CD4-positive, alpha-beta T cell treated with Interferon alpha-2 for 1 hour (primary cell): Measurements from ENCODE around the gene GATC.
"Not testable (repeated sequence)": the region's sequence is repeated elsewhere in the genome, so short reads cannot be mapped to it uniquely, and the experiment has no call there.

Experiments
- DNase-seq, 2 donors: peaks; one replicate each; pipeline ENCODE4 v3.0.0-alpha.2; 2020 to 2022

Gene GATC

DNA sequence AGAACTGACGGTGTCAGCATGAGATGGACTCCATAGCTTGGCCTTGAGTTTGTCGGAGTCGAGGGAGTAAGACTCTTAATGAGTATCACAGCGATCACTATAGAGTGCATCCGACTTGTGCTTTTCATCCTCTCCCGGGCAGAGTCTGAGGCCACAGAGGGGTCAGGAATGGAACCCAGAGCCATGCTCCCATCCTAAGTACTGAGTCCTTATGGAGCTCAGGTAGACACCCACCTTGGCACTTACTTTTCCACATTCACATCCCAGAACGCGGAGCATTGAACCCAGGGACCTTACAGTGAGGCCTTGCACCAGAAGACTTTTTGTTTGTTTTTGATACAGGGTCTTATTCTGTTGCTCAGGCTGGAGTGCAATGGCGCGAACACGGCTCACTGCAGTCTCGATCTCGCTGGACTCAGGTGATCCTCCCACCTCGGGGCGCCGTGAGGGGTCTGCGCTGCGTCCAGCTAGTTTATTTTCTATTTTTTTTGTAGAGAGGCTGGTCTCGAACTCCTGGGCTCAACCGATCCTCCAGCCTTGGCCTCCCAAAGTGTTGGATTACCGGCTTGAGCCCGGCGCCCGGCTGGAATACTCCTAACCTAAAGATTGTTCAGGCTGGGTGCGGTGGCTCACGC, 24.0 kb downstream of the GATC start:
- DNase-seq, result no peak

DNA sequence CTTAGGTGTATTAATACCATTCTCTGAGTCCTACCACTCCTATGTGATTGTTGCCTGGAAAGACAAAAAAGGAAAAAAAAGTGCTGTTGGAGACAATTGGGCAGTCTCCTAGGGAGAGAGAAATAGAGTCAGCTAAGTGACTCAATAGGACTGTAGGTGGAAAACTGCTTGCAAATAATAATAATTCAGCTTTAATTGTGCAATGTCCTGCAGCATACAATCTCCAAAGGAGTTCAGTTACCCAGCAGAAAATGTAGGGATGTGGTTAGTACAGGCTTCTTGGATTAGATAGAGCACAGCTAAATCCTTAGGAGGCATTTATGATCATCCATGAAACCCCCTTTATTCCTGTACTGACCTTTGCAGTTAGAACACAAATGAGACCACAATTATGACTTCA, 26.3 kb downstream of the GATC start:
- DNase-seq, result no peak

DNA sequence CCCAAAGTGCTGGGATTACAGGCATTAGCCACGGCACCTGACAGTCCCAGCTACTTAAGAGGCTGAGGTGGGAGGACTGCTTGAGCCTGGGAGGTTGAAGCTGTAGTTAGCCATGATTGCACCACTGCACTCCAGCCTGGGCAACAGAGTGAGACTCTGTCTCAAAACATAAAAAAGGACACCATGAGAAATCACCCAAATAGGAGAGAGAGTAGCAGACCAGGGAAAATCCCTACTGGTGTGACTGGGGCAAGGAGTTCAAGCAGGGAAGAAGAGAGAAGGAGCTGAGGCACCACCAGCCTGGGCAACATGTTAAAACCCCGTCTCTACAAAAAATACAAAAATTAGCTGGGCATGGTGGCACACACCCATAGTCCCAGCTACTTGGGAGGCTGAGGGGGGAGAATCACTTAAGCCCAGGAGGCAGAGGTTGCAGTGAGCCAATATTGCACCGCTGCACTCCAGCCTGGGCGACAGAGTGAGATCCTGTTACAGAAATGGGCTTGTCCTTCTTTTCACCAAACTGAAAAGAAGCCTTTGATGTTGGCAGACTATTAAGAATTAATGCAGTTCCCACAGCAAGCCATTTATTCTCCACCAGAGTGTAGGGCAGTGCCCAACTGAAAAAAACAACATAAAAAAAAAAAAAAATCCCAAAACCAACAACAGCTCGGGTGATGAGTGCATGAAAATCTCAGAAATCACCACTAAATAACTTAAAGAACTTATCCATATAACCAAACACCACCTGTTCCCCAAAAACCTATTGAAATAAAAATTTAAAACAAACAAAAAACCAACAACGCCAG, 27.8 kb downstream of the GATC start:
- no peak for DNase-seq

DNA sequence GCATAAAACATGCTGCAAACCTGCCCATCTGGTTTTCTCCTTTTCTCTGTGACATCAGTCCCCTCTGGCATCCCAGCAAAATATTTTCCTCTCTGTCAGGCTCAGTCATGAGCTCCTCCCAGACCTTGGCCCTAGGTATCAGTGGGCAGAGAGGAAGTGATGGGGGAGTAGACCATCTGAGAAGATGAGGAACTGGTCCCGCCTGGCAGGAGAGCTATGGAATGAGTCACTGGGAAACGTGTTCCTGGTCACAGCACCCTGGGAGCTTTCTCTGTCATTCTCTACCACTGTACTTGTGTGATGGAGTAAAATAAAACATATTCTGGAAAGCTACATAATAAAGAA, 28.3 kb downstream of the GATC start:
- no peak for DNase-seq

DNA sequence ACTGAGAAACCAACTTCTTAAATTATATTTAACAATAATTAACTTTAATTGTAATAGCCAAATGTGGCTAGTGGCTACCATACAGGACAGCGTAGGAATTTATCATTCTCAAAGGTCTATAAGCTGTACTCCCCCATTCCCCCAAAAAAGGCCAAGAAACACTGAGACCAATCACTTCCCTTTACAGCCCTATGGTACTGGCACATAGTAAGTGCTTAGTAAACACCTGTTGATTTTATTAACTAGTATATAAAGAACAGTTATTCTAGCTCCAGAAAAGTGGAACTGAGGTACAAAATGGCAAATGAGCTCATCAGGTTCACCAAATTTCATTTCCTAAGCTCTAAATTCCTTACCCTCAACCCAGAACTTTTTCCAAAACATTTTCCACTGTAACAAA, 29.4 kb downstream of the GATC start:
- no peak for DNase-seq

DNA sequence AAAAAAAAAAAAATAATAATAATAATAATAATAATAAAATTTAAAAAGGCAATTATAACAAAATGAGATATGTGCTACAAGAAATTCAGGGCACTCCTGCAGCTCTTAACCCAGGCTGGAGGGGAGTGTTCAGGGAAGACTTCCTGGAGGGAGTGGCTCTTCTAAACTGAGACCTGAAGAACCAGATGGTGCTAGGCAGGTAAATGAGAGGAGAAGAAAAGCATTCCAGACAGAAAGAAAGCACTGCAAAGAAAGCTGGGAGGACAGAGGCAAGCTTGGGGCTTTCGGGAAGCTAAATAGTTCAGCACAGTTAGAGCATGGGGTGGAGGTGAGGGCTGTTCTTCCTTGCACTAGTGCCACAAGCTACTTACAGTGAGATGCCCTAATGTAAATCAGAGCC, 33.2 kb downstream of the GATC start:
- DNase-seq, result no peak

DNA sequence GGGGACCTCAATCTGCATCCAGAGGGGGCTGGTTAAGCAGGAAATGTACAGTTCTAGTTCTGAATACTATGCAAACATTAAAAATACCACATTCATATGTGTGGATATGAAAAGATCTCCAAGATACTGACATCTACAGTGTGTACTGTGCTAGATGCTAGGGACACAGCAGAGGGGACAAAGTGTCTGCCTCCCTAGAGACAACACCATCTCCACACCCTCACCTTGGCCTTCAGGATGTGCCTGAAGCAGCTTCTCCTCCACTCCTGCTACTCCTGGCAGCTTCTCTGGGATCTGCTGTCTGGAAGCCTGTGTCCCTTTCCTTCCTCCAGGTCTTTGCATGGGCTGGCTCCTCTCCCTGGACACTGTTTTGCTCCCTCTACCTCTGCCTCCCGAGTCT, 34.0 kb downstream of the GATC start:
- no peak for DNase-seq

DNA sequence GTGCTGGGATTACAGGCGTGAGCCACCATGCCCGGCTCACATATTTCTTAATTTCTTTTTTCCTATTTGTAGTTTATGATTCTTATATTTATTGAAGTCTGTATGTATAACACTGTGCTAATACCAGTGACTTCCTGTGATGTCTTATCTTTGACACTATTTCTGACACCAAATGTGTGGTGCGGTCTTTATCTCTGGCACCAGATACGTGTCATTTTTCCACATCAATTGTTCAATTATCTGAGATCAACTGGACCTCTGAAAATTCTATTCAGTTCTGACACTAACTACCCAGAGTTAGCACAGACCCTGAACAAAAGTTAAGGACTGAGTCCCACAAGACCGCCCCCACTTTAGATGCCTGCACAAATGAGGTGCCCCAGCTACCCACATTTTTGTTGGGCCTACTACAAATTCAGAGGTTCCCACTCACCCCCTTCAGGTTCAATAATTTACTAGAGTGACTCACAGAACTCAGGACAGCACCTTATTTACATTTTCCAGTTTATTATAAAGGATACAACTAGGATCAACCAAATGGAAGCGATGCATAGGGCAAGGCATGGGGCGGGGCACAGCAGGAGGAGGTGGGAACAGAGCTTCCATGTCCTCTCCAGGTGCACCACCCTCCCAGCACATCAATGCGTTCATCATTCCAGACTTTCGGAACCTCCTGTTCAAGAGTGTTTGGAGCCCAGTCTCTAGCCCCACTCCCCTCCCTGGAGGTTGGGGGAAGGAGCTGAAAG, 35.0 kb downstream of the GATC start:
- DNase-seq, result peak in 1 of 2 donors; percentile 52

DNA sequence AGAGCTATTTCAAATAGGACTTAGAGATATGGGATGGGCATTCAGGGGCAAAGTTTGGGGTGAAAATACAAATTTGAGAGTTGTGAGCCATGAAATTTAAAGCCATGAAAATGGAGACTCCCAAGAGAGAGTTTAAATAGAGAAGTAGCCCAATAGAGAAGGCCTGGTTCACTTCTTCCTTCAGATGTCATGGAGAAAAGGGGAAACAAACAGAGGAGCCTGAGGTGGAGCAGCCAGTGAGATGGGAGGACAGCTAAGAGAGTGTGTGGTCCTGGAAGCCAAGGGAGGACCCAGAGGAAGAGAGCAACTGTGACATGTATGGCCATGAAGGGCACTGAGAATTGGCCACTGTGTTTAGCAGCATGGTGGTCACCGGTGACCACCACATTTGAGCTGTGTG, 37.4 kb downstream of the GATC start:
- no peak for DNase-seq

DNA sequence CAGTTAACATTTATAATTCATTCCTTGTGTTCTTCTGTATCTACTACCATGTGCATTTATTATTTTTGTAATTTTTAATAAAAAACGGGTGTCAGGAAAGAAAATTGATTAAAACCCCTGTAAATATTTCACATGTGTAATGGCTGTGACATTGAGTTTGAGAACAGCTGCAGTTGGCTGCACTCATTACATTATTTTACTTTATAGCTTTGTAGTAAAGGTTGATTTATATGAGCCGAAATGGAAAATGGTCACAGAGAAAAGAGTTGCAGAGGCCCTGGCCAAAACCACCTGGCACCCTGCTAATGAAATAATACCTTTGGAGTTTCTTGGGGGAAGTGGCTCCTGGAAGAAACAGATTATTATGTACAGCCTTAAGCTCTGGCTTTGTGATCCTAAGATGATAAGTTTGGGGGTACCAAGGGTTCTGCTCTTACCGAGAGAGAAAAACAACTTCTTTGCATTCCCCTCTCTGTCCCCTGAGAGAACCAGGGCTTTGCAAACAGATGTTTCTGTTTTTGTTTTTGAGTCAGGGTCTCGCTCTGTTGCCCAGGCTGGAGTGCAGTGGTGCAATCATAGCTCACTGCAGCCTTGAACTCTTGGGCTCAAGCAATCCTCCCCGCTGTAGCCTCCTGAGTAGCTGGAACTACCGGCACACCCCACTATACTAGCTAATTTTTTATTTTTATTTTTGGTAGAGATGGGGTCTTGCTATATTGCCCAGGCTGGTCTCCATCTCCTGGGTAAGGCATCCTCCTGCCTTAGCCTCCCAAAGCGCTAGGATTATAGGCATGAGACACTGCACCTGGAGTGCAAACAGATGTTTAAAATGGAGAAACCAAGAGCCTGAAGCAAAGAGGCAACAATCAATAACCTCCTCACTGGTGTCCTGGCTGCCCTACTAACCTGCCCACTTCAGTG, 40.0 kb downstream of the GATC start:
- DNase-seq, result no peak

DNA sequence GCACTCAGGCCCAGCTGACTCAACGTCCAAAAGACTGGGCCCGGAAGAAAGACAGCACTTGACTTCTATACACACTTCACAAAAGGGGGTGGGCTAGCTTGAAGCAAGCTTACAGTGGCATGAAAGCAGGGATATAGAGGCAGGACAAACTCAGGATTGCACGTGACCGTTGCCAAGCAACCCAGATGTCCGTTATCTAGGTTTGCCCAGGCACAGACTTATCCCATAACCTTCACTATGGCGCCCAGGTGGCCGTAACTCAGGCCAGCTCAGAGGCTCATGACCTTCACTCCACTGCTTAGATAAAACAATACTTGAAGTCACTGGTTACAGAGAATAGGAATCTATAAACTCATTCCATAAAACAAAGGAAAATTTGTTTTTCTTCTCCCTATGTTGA, 41.3 kb downstream of the GATC start:
- not testable (repeated sequence) for DNase-seq

DNA sequence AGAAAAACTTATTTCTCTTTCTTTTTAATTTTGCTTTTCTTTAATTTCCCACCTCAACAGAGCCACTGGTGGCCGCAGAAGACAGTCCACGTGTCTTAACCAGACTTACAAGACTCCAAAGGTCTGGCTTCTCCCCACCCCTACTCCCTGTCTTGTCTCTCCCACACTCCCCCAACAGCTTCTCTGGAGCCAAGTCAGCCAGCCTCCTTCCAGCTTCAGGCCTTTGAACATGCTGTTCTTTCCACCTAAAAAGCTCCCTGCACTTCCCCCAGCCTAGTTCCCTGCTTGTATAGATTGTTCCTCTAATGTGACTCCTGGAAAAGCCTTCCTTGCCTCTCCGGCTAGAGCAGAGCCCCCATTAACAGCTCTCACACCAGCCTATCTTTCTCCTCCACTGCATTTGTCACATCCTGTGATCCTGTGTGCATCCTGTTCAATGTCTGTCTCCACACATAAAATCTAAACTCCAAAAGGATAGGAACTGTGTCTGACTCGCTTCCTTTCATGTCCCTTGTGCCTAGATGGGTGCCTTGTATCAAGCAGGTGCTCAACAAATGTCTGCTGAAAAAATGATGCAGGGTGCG, 41.9 kb downstream of the GATC start:
- no peak for DNase-seq

DNA sequence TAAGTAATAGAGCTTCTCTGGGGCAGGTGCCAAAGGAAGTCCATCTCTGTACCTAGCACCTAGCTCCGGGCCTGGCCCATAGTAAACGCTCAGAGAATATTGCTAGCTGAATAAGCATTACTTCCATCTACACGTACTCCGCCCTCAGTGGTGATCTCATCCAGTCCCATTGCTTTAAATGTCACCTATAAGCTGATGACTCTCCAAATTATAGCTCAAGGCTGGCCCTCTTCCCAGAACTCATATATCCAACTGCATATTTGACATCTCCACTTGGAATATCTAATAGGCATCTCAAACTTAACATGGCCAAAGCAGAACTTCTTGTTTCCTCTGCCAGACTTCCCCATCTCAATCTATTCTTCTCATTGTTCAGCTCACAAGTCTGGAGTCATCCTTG, 42.8 kb downstream of the GATC start:
- DNase-seq, result no peak

DNA sequence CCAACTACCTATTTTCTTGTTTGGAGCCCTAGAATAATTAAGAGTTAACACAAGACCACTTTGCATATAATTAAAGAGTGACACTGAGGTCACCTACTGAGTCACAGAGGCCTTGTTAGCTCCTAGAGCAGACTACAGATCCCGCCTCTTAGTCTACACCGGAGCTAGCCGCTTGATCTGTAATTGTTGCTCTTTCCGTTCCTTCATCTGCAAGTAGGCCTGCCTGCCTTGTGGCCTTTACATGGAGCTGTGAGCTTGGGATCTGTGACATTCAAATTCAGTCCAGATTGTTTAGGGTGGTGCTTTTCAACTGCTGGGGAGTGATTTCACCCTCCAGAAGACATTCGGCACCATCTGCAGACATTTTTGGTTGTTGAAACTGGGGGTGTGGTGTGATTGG, 44.1 kb downstream of the GATC start:
- DNase-seq, result no peak

DNA sequence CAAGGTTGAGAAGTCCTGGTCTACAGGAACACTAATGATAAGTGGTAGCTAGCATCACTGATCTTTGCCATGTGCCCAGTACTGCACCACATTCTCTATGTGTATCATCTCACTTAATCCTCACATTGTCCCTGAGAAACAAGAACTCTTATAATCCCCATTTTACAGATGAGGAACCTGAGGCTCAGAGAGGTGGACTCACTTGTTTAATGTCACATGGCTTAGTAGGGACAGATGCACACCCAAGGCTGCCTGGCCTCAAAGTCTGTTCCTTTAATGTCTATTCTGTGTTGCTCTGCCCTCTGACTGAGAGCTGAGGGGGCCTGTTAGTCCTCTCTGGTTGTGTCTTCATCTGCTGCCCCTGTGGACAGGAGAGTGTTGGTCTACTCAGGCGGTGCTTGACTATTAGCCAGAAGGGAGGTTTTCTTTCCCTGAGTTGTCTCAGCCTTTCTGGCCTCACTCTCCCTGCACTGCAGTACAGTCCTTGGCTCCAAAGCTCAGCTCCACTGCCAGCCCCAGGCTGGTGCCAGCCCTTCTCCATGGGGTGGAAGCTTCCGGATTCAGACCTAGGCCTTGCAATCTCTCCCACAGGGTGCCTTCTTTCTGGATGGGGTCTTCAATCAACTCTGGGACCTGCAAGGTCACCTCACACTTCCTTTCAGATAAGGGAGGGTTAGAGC, 44.7 kb downstream of the GATC start:
- DNase-seq, result no peak

DNA sequence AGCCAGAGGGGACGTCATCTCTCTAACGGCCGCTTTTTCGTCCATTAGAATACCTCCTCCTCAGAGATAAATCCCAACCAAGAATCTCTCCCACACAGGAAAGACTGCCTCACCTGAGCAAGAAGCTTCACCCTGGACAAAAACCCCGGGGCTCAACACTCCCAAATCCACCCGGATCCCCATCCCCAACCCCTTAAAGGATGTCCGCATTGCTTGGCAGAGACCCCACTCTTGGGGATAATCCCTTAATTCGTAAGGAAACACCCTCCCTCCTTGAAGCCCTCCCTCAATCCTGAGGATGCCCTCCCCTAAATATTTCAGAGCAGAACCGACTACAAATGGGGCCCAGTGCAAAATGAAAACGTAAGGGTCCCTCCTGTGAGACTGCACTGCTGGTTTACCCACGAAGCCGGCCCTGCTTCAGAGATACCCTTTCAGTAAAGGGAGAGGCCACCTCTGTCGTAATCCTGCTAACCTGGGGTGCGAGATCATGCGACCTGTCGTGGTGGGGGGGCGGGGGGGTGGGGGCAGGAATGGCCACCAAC, 49.0 kb downstream of the GATC start:
- DNase-seq, result no peak

DNA sequence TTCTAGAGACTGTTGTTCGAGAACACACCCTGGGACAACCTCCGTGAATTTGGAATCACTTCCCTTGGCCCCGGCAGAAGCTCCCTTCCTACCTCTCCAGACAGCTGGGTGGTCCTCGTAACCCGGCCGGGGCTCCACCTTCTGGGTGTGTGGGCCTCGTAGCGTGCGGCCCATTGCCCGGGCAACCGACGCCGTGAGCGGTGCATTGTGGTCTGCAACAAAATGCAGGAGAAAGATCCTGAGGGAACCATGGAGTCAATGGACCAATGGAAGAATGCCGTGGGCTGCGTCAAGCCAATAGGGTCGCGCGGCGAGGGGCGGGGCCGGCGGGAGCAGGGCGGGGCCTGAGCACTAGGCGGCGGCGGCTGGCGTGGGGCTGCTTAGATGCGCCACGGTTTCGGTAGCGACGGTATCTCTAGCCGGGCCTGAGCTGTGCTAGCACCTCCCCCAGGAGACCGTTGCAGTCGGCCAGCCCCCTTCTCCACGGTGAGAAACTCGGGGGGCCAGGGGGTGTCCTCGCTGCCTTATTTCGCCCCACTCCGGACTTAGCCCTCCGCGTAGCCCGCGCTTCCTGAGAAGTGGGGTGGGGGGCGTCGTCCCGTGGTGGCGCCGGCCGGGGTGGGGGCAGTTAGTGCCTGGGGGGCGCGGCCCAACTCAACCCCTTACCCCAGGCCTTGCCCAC, 49.6 kb downstream of the GATC start, which contains the start of gene DYNLL1:
Gene DYNLL1, plus strand, starts transcription at position 383 of the 682 bp plus-strand sequence. CDS start 309 bp downstream, outside the sequence.
- peak; percentile 95 to 98 for DNase-seq

DNA sequence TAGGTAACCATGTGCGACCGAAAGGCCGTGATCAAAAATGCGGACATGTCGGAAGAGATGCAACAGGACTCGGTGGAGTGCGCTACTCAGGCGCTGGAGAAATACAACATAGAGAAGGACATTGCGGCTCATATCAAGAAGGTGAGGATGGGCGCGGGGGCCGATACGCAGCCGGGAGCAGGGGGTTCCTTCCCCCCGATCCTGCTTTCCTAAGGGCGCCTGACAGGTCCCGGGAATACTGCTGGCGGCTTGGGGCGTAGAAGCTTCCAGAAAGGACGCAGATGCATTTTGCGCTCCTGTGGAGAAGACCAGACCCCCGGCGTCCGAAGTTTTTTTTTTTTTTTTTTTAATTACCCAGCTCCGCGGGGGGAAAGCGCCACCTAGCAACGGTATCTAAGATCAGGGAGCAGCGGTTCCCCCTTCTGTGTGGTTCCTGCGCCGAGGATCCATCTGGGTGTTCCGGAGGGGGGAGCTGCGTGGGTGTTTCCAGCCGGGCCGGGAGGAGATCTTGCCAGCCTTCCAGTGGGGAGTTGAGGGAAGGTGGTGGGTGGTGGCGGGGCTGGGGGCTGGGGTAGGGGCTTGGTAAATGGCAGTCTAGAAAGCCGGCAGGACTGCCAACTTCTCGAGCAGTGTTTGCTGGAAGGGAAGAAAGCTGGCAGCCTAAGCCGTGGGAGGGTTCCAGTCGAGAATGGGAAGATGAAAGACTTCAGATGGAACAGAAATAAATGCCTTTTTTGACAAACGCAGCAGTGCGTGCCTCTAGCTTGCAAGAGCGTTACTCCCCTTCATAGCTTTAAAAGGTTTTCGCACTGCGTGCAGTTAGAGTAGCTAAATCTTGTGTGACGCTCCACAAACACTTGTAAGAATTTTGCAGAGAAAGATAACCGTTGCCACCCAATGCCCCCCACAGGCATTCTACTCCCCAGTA, 50.4 kb downstream of the GATC start:
- peak; percentile 47 to 65 for DNase-seq

DNA sequence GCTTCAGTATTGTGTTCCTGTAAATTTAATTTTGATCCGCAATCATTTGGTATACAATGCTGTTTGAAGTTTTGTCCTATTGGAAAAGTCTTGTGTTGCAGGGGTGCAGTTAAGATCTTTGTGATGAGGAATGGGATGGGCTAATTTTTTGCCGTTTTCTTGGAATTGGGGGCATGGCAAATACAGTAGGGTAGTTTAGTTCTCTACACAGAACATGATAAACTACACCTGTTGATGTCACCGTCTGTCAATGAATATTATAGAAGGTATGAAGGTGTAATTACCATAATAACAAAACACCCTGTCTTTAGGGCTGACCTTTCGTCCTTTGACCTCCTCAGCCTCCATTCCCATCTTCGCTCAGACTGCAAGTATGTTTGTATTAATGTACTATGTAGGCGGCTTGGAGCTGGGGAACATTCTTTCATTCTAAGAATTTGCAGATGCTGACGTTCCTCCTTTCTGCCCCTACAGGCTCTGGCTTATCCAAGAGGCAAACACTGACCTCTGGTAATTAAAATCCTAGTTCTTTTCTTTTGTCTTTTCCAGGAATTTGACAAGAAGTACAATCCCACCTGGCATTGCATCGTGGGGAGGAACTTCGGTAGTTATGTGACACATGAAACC, 51.4 kb downstream of the GATC start:
- DNase-seq, result no peak
